ENCODE measurements around the gene COX19. TPM values are rescaled to one million over a fixed set of nuclear protein-coding genes. Genes with fewer than 3 reads are reported as not detected.
A peak's percentile ranks its signal among the peaks of the same experiment; 100 is the strongest.

Gene COX19
- total RNA-seq (2014; rRNA removed; shearing (Covaris generic)) = 15.4 and 17.2 TPM in 2 replicates
- 7.6 and 8.0 TPM in 2 replicates for polyA plus RNA-seq (2014; cell fraction: nucleus; rRNA removed)

DNA sequence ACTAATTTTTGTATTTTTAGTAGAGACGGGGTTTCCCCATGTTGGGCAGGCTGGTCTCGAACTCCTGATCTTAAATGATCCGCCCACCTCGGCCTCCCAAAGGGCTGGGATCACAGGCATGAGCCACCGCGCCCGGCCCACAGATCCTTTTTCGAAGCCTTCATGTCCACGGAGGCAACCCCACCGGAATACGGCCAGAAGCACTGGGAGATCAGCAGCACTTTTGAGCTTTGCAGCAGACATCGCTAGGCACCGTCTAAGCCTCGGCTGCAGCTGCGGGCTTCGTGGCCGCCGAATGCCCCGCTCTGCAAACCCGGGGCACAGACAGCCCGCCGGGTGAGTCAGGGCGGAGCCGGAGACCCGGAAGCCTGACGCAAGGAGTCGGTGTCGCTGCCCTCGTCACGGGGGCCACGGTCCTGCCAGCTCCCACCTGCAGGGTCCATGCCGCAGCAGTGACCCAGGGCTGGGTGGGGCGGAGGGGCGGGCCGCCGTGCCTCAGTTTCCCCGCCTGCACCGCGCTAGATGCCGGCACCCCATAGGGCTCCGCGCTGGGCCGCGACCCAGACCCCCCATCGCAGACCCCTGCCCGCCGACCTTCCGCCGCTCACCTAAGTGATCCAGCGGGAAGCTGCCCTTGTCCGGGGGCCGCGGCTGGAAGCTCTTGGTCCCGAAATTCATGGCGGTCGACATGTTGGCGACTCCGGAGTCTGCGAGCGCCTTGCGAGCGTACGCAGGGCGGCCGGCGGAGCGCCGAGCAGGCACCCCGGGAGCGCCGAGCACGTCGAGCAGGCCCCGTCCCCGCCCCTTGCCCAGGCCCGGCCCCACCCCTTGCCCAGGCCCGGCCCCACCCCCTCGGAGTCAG is at the start of gene COX19:
COX19 (minus strand) TSS at position 730 of the 862 bp plus-strand sequence; CDS start at position 690, 40 bp downstream.
- DNase-seq (ENCODE audit: extremely low read depth, low read depth) = peak; percentile 73

- DNase-seq (ENCODE audit: extremely low read depth, low read depth) = no peak
Observed at GRCh38 chr7:1024331-1024841, 49.0 kb upstream of the COX19 start.

GRCh38 chr7:1022801-1023465 is 47.6 kb upstream of the COX19 start:
- no peak for DNase-seq (ENCODE audit: extremely low read depth, low read depth)

- no peak for DNase-seq (ENCODE audit: extremely low read depth, low read depth)
Observed at GRCh38 chr7:1022356-1022755, 47.0 kb upstream of the COX19 start.

DNA sequence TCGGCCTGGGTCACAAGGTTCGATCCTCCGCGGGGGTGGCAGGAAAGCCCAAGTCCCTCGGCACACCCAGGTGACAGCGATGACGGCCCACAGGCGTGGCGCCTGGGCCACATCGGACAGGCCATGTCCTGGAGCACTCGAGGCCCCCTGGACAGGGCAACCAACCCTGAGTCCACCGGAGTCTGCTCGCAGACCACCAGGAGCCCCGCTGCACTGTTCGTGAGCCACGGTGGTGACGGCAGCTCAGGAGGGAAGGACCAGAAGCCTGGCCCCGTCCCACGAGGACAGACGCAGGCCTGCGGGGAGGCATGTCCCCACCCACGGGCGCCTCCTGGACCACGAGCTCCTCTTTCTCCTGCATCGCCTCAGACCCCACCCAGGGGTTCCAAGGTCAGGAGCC is 46.6 kb upstream of the COX19 start:
- DNase-seq (ENCODE audit: extremely low read depth, low read depth) = no peak

DNA sequence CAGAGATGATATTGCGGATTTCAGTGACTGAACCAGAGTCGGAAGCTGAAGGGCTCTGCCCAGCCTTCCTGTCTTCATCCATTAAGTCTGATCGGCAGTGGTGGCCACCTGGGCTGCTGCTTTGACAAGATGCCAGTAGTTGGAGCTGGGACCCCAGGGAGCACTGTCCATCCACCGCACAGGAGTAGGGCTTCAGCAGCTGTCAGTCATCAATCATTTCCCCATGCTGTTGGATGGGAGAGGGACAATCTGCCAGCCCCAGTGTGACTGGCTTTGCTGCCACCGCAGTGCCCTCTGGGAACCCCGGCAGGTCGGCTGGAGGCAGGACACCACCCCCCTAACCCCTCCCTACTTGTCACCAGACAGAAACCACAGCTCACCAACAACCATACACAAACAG is 46.0 kb upstream of the COX19 start:
- no peak for DNase-seq (ENCODE audit: extremely low read depth, low read depth)

DNA sequence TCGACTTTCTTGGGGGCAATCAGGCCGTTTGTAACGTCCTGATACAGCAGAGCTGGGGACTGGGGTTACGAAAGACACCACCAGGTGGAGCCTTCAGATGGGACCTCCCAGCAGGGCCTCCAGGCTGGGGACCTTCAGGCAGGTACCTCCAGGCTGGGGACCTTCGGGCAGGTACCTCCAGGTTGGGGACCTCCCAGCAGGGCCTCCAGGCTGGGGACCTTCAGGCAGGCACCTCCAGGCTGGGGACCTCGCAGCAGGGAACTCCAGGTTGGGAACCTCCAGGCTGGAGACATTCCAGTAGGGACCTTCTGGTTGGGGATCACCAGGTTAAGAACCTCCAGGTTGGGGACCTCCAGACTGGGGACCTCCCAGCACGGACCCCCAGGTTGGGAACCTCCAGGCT is 45.5 kb upstream of the COX19 start:
- no peak for DNase-seq (ENCODE audit: extremely low read depth, low read depth)

GRCh38 chr7:1019789-1020610 is 44.7 kb upstream of the COX19 start:
- no peak for DNase-seq (ENCODE audit: extremely low read depth, low read depth)

- DNase-seq (ENCODE audit: extremely low read depth, low read depth) = no peak
Observed at GRCh38 chr7:1019255-1019785, 44.0 kb upstream of the COX19 start.

- no peak for DNase-seq (ENCODE audit: extremely low read depth, low read depth)
Observed at GRCh38 chr7:1018334-1018695, 43.0 kb upstream of the COX19 start.

DNA sequence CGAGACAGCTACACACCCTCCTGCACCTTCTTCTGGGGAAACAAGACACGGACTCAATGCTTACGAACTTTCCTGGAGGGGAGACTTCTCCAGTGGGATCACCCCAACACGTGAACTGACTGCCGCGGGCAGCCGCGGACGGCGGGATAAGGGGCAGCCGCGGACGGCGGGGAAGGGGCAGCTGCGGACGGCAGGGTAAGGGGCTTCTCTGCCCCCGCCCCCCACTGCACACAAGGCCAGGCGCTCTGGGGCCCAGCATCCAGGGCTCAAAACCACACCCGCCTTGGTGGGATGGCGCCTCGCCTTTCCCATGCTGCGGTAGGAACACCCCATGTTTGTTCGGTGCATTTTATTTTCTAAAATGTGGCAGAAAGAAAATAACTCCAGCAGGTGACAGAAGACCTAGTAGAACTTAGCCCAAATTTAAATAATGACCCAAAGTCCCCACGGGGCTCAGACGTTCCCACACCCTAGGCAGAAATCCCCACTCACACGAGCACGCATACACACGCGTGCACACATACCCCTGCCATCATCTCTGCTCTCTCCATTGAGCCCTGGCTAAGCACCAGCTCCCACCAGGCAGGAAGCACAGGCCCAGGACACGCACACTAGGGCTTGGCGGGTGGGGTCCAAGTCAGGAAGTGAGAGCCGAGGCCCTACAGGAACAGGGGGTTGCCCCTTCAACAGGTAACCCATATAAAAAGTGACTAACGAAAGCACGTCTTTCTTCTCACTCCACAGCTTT is 42.4 kb upstream of the COX19 start:
- DNase-seq (ENCODE audit: extremely low read depth, low read depth) = no peak

DNA sequence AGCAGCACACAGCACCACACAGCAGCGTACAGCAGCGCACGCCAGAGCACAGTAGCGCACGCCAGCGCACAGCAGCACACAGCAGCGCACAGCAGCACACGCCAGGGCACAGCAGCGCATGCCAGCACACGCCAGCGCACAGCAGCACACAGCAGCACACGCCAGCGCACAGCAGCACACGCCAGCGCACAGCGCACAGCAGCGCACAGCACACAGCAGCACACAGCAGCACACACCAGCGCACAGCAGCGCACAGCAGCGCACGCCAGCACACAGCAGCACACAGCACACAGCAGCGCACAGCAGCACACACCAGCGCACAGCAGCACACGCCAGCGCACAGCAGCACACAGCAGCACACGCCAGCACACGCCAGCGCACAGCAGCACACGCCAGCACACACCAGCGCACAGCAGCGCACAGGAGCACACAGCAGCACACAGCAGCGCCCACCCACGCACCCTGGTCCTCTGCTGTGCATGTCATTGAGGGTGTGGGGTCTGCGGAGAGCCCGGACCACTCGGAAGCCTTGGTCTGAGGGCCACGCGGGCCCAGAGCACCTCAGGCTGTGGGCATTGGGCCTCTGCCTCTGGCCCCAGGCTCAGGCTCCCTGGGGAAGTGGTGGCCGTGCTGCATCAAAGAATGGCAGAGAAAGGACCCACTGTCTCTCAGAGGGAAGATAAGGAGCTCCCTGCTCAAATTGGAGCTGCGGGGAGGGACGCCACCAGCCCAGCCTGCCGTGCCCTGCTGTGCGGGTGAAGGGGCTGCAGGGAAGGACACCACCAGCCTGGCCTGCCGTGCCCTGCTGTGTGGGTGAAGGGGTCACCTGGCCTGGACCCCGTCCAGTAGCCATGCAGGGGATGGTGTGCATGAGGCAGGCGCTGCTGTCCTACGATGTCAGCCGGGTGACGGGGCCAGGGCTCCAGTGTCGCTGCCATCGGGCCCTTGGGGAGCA is 41.5 kb upstream of the COX19 start:
- no peak for DNase-seq (ENCODE audit: extremely low read depth, low read depth)

DNA sequence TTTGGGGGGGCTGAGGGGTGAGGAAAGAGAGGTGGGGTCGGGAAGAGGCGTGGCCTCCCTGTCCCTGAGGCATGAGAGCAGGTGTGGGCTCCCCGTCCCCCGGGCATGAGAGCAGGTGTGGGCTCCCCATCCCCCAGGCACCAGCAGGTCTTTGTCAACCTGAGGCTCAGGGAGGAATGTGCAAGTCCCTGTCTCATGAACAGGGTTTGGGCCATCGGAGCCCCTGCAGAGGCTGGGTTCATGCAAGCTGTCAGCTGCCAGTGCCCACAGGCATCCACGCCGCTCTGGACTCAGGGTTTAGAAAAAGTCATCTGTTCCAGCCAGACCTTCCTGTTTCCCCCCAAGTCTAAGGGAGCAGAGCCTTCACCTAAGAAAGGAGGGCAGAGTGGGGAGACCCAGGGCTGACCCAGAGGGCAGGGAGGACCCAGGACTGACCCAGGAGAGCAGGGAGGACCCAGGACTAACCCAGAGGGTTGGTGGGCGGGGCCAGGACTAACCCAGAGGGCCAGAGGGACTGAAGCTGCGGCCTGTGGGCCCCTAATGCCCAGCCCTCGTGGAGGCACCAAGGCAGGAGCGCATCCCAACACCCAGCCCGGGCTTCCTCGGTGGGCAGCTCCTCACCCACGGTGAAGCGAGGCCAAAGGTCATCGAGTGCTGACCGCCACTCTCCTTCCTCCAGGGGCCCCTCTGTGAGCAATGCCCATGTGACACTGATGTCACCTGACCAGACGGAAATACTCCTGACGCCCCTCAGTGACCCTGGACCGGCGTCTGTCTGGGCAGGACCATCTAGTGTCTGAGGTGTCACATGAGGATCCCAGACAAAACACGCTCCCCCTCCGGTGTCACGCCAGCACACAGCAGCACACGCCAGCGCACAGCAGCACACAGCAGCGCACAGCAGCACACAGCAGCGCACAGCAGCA is 40.1 kb upstream of the COX19 start:
- DNase-seq (ENCODE audit: extremely low read depth, low read depth) = no peak

- DNase-seq (ENCODE audit: extremely low read depth, low read depth) = no peak
Observed at GRCh38 chr7:1014681-1015080, 39.3 kb upstream of the COX19 start.

DNA sequence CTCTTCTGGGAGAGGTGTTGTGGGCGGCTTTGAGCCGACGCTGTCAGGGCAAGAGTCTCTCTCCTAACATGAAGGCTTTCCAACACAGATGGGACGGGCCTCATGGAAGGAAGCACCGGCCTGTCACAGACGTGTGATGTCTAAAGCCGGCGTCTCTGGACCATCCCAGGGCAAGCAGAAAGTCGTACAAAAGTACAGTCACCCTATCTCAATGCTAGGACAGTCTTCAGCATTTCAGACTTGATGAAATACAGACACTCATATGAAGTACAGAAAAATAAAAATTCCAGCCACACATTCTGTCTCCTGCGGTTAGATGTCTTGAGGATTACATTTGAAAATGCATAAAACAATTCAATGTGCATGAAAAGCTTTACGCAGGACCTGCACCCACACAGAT is 38.2 kb upstream of the COX19 start:
- no peak for DNase-seq (ENCODE audit: extremely low read depth, low read depth)

DNA sequence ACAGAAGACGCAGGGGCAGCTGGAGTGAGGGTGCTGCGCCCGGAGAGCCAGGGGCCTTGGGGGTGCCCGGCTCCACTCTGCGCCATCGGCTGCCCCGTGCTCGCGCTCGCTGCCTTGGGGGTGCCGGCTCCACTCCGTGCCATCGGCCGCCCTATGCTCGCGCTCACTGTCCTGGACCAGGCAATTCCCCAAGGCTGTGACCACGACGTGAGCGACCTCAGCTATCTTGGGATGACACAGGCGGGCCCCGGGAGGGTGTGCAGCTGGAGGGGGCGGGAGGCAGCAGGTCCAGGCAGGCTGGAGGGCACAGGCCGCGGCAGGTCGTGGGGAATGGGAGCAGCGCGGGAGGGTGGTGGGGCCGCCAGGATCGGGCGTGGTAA is 37.4 kb upstream of the COX19 start:
- DNase-seq (ENCODE audit: extremely low read depth, low read depth) = no peak

GRCh38 chr7:1012004-1012715 is 36.8 kb upstream of the COX19 start:
- DNase-seq (ENCODE audit: extremely low read depth, low read depth) = no peak
